ENCODE data around the gene ZYX.
"Not testable (repeated sequence)": the region's sequence is repeated elsewhere in the genome, so short reads cannot be mapped to it uniquely, and the experiment has no call there.

The ZYX gene

GRCh38 chr7:143399642-143400041 lies 18.5 kb downstream of the ZYX start:
- no peak for DNase-seq

DNA sequence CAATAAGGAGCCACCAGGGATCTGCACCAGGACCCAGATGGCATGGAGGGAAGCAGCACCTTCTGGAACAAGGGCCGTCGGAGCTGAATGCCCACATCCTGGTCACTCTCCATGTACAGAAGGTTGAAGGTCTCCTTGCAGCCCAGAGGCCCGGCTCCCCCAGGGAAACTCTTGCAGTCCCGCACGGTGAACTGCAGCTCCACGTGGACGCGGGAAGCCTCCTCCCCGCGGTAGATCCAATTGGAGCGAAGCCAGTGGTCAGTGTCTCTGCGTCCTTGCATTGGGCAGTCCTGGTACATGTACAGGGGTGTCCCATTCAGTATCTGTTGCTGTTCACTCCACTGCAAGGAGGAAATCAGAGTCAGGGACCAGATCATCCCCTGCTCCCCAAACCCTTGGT lies 20.1 kb downstream of the ZYX start:
- DNase-seq: no peak

GRCh38 chr7:143402233-143402632 lies 21.1 kb downstream of the ZYX start:
- not testable (repeated sequence) for DNase-seq

DNA sequence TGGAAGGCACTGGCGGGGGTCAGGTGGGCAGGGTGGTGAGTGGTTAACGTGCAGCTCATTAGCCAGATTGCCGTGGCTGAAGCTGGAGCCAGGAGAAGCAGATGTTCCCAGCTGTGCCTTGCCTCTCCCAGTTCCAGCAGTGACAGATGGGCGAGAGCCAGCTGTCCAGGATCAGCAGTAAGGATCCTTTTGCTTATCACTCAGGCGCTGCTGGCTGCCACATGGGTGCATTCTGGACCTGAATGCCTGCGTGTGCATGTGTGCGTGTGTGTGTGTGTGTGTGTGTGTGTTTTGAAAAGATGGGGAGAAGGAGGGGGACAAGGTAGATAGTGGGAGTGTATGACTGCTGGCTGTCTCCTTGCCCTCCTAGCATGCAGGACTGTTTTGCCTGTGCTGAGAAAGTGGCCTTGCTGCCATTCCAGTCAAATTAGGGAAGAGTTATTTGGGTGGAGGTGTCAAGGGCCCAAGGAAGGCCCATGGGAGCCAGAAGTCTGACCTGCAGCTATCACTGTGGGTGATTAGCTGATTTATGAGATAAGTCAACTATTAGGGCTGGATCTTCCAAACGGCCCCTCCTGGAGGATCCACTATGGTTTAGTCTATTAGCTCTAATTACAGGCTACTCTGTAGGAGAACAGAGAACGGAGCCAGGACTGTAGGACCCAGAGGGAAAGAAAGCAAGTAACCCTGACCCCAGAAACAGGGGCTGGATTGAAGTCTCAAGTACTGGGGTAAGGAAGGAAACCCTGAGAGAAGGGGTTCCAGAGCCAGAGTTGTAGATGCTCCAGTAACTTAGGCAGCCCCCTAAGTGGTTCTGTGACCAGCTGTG lies 24.2 kb downstream of the ZYX start:
- DNase-seq: no peak

DNA sequence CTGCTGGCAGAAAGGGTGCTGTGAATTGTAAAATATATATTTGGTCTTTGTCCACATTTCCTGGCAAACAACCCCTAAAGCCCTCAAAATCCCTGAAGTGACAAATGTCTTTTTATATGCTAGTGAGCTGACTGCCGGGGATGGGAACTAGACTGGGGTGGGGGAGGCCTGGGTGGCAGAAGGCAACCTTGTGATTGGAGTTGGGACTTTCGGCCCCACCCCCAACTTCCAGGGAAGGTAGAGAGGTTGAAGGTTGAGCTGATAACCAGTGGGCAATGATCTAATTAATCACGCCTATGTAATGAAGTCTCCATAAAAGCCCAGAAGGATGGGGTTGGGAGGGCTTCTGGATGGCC lies 24.8 kb downstream of the ZYX start:
- no peak for DNase-seq

GRCh38 chr7:143407287-143408251 lies 26.4 kb downstream of the ZYX start:
- peak; percentile 62 for DNase-seq

GRCh38 chr7:143408252-143408685 lies 27.1 kb downstream of the ZYX start:
- DNase-seq: no peak

DNA sequence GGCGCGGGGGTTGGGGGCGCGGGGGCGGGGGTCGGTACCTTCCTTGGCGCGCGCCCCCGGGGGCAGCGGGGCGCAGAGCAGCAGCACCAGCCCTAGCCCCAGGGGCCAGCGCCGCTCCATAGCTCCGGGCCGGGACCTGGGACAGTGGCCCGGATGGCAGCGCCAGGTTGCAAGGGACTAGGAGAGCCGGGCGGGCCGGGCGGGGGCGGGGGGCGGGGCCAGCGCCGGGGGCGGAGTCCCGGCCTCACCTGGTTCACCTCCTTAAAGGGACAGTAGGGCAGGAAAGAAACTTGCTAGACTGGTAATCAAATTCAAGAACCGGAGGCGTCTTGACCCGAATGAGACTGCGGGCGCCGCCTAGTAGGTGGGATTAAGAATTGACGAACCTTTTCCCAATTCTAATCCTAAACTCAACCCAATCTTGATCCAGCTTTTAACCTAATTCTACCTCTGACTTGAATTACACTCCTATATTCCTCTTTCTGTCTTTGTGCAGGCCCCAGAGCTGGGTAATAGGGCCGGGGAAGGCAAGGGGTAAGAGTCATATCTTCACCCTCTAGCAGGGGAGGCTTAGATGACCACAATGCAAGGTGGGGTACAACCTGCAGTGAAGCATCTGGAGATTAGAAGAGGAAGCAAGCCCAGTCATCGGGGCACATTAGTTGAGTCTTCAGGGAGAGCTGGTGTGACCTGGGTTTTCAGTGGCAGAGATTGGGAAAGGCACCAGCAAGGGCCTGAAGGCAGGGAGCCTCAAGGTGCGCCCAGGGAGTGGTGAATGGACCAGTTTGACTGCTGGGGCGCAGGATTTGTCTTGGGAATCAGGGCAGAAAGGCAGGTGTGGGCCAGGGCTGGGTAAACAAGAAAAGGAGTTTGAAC lies 27.8 kb downstream of the ZYX start, which contains the start of gene EPHA1:
TSS of gene EPHA1 (minus strand) at position 171 of the 876 bp plus-strand sequence. CDS start at position 120, 51 bp downstream.
- peak; percentile 25 for DNase-seq

DNA sequence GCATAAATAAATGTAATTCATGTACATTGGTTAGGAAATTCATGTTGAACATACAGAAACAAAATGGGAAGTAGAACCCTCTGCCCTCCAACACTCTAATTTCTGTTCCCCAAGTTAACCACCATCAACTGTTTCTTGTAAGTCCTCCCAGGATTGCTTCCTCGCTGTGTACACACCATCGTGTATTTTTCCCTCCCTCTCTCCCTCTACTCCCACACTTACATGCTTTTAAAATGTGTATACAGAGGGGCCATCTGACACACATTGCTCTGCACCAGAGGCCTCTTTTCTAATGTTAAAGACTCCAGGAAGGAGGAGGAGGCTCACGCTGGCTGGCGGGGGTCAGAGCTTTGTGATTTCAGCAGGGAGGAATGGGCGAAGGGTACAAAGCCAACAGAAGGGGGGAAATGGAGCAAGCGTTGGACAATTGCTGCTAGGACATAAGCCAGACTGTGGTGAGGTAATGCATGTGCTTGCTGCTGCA lies 29.4 kb downstream of the ZYX start:
- DNase-seq: peak; percentile 99

- DNase-seq: peak; percentile 75
These were observed 31.0 kb downstream of the ZYX start for GRCh38 chr7:143411976-143412708.

GRCh38 chr7:143413123-143413522 lies 32.0 kb downstream of the ZYX start:
- DNase-seq: no peak

DNA sequence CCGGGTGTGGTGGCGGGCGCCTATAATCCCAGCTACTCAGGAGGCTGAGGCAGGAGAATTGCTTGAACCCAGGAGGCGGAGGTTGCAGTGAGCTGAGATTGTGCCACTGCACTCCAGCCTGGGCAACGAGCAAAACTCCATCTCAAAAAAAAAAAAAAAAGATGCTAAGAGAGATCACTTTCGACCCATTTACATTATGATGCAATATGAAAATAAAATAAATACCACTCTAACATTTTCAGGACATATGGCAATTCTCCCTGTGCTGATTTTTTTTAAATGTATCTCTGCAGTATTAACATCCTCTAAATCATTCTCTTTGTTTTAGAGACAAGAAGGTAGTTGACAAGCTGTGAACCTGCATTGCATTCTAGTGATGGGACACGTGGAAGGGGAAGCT lies 34.1 kb downstream of the ZYX start:
- not testable (repeated sequence) for DNase-seq

GRCh38 chr7:143415742-143416397 lies 34.7 kb downstream of the ZYX start:
- DNase-seq: no peak

- peak; percentile 62 for DNase-seq
These were observed 35.5 kb downstream of the ZYX start for GRCh38 chr7:143416565-143417149.

DNA sequence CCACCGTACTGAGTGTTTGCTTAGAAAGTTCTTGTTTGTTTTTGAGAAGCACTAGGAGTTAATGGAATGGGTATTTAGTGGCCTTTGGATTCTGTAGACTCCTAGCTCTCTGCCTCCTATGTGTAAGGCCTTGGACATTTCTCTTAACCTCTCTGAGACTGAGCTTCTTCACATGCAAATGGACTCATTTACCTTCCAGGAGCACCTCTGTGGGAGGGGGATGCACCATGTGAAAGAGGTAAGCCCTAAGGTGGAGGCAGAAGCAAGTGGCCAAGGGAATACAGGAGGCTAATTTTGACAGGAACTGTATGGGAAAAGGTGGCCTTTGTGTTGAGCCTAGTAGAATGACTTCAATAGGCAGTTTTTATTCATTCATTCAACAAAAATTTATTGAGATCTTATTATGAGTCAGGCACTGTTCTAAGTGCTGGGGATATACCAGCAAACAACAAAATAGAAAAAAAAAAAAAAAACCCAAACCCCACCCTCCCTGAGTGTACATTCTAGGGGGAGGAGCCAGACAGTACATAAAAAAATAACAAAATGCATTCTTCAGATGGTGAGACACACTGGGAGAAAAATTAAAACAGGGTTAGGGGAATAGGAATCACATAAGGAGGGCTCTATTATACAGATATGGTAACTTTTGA lies 36.7 kb downstream of the ZYX start:
- DNase-seq: no peak

GRCh38 chr7:143418681-143419458 lies 37.7 kb downstream of the ZYX start:
- no peak for DNase-seq

DNA sequence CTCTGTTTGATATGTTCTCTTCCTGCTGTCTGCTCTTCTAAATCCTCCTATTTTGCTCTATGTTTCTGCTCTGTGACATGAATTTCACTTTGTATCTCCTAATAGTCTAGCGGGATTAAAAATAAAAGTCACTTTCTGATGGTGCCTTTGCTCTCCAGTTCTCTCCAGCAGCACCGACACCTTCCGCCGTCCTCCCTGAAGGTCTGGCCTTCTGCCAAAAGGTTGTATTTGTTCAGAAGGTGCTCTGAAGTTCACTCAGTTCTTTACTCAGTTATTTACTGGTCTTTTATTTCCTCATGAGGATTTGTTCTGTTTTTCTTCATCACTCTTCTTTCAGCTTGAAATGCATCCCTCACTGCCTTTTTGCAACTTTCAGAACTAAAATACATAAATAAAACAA lies 38.7 kb downstream of the ZYX start:
- DNase-seq: no peak

GRCh38 chr7:143420624-143421023 lies 39.5 kb downstream of the ZYX start:
- DNase-seq: not testable (repeated sequence)

- DNase-seq: no peak
These were observed 40.9 kb downstream of the ZYX start for GRCh38 chr7:143422033-143422432.
